HEK293 (cell line): ENCODE measurements around the gene CCDC110.

Experiments
- CTCF ChIA-PET: fragments of 350-600 bp; formaldehyde crosslinking; extraction: SDS; loops from one replicate; lab custom pipeline; 2021; ENCODE audit warnings: antibody characterized with exemption; lab: Yijun Ruan, JAX
- POLR2A ChIA-PET: fragments of 300-600 bp; formaldehyde crosslinking; extraction: SDS; loops from one replicate; lab custom pipeline; 2020; ENCODE audit warnings: antibody characterized with exemption, inconsistent platforms; lab: Yijun Ruan, JAX
- H3K27ac ChIP-seq: fragments of 200-500 bp; sonication (Bioruptor generic); 2 replicates; pipeline ENCODE4 v1.5.1; 2014; ENCODE audit warnings: low read depth, low read length, control low read depth, inconsistent platforms; ENCODE audit errors: extremely low read depth
- H3K36me3 ChIP-seq, 2 experiments: fragments of 200-500 bp in 1 of 2; sonication (Bioruptor generic) in 1 of 2; 1 replicate in 1 of 2; 2 replicates in 1 of 2; pipeline ENCODE4 v1.5.1; 2014 to 2017; ENCODE audit warnings: inconsistent platforms in 2 of 2, low read length in 2 of 2; ENCODE audit not compliant: control insufficient read depth in 2 of 2, insufficient read depth in 1 of 2
- H3K4me1 ChIP-seq: fragments of 200-500 bp; sonication (Bioruptor generic); 2 replicates; pipeline ENCODE4 v1.5.1; 2014; ENCODE audit warnings: mild to moderate bottlenecking, low read length, inconsistent platforms; ENCODE audit not compliant: control insufficient read depth, insufficient read depth
- H3K4me3 ChIP-seq: 2 replicates; pipeline ENCODE4 v1.5.1; 2011; ENCODE audit warnings: low read depth, mild to moderate bottlenecking, control low read depth, low read length, moderate library complexity
- H3K9me3 ChIP-seq: fragments of 200-500 bp; sonication (Bioruptor generic); 2 replicates; pipeline ENCODE4 v1.5.1; 2014; ENCODE audit warnings: low read depth, low read length, inconsistent platforms; ENCODE audit not compliant: control insufficient read depth, insufficient read depth
- CTCF ChIP-seq: fragments of 450-650 bp; formaldehyde crosslinking; IDR thresholded peaks from 2 replicates; pipeline ENCODE4 v1.5.1; 2016; ENCODE audit warnings: missing biosample characterization, missing genetic modification characterization
- GLI4 ChIP-seq: fragments of 450-650 bp; formaldehyde crosslinking; IDR thresholded peaks from 2 replicates; pipeline ENCODE4 v1.5.1; 2016; ENCODE audit warnings: missing biosample characterization, missing genetic modification characterization
- KLF9 ChIP-seq: fragments of 450-650 bp; formaldehyde crosslinking; IDR thresholded peaks from 2 replicates; pipeline ENCODE4 v1.5.1; 2016; ENCODE audit warnings: missing biosample characterization, missing genetic modification characterization, low read depth
- OVOL3 ChIP-seq: fragments of 450-650 bp; formaldehyde crosslinking; IDR thresholded peaks from 2 replicates; pipeline ENCODE4 v1.5.1; 2016; ENCODE audit warnings: missing biosample characterization, missing genetic modification characterization
- PBX3 ChIP-seq: sonication (generic); formaldehyde crosslinking; IDR thresholded peaks from 2 replicates; pipeline ENCODE4 v1.8.1; 2022; ENCODE audit warnings: mild to moderate bottlenecking, moderate library complexity, missing genetic modification reagents
- SALL2 ChIP-seq: fragments of 450-650 bp; formaldehyde crosslinking; IDR thresholded peaks from 2 replicates; pipeline ENCODE4 v1.5.0; 2017; ENCODE audit warnings: missing biosample characterization, mild to moderate bottlenecking, missing genetic modification characterization, borderline replicate concordance
- SP7 ChIP-seq: fragments of 450-650 bp; formaldehyde crosslinking; IDR thresholded peaks from 2 replicates; pipeline ENCODE4 v1.5.1; 2016; ENCODE audit warnings: missing biosample characterization, missing genetic modification characterization
- ZFP41 ChIP-seq: fragments of 450-650 bp; formaldehyde crosslinking; IDR thresholded peaks from 2 replicates; pipeline ENCODE4 v1.5.1; 2016; ENCODE audit warnings: missing biosample characterization, missing genetic modification characterization, borderline replicate concordance
- ZNF10 ChIP-seq: fragments of 450-650 bp; formaldehyde crosslinking; IDR thresholded peaks from 2 replicates; pipeline ENCODE4 v1.5.1; 2017; ENCODE audit warnings: missing biosample characterization, missing genetic modification characterization
- ZNF24 ChIP-seq: fragments of 450-650 bp; formaldehyde crosslinking; IDR thresholded peaks from 2 replicates; pipeline ENCODE4 v1.5.1; 2016; ENCODE audit warnings: missing biosample characterization, missing genetic modification characterization
- ZNF248 ChIP-seq: fragments of 450-650 bp; formaldehyde crosslinking; IDR thresholded peaks from 2 replicates; pipeline ENCODE4 v1.5.1; 2017; ENCODE audit warnings: missing biosample characterization, missing genetic modification characterization
- ZNF280C ChIP-seq: fragments of 450-650 bp; formaldehyde crosslinking; IDR thresholded peaks from 2 replicates; pipeline ENCODE4 v1.5.1; 2016; ENCODE audit warnings: missing biosample characterization, missing genetic modification characterization
- ZNF366 ChIP-seq: fragments of 450-650 bp; formaldehyde crosslinking; conservative IDR thresholded peaks from 2 replicates; pipeline ENCODE4 v1.5.1; 2016; ENCODE audit warnings: missing biosample characterization, missing genetic modification characterization
- ZNF37A ChIP-seq: fragments of 450-650 bp; IDR thresholded peaks from 2 replicates; pipeline ENCODE4 v1.5.1; 2018; ENCODE audit warnings: missing biosample characterization, missing genetic modification characterization
- ZNF394 ChIP-seq: fragments of 450-650 bp; formaldehyde crosslinking; IDR thresholded peaks from 2 replicates; pipeline ENCODE4 v1.5.1; 2016; ENCODE audit warnings: missing biosample characterization, missing genetic modification characterization, mild to moderate bottlenecking, moderate library complexity, borderline replicate concordance
- ZNF48 ChIP-seq: fragments of 450-650 bp; formaldehyde crosslinking; IDR thresholded peaks from 2 replicates; pipeline ENCODE4 v1.5.1; 2016; ENCODE audit warnings: missing biosample characterization, missing genetic modification characterization
- ZNF558 ChIP-seq: fragments of 450-650 bp; formaldehyde crosslinking; IDR thresholded peaks from 2 replicates; pipeline ENCODE4 v1.5.1; 2016; ENCODE audit warnings: missing biosample characterization, missing genetic modification characterization
- ZNF571 ChIP-seq: fragments of 450-650 bp; formaldehyde crosslinking; IDR thresholded peaks from 2 replicates; pipeline ENCODE4 v1.5.0; 2017; ENCODE audit warnings: missing biosample characterization, missing genetic modification characterization
- ZNF645 ChIP-seq: fragments of 450-650 bp; formaldehyde crosslinking; IDR thresholded peaks from 2 replicates; pipeline ENCODE4; 2016; ENCODE audit warnings: missing biosample characterization, missing genetic modification characterization
- ZNF76 ChIP-seq: fragments of 450-650 bp; formaldehyde crosslinking; IDR thresholded peaks from 2 replicates; pipeline ENCODE4; 2016; ENCODE audit warnings: low read depth, missing biosample characterization, missing genetic modification characterization, borderline replicate concordance
- ZNF792 ChIP-seq: fragments of 450-650 bp; formaldehyde crosslinking; IDR thresholded peaks from 2 replicates; pipeline ENCODE4 v1.5.1; 2016; ENCODE audit warnings: missing biosample characterization, missing genetic modification characterization
- ZSCAN16 ChIP-seq: fragments of 450-650 bp; formaldehyde crosslinking; IDR thresholded peaks from 2 replicates; pipeline ENCODE4 v1.5.1; 2016; ENCODE audit warnings: missing biosample characterization, missing genetic modification characterization

The CCDC110 gene

GRCh38 chr4:185412412-185412811, 59.1 kb downstream of the CCDC110 start:
- no peaks in the 10 kb centered on the region for H3K4me1 ChIP-seq
- TF ChIP-seq ZFP41 (tag by site-specific recombination), result no peak
- TF ChIP-seq ZNF645 (tag by site-specific recombination), result no peak
- TF ChIP-seq PBX3 (CRISPR knock-in tag), result no peak
- no peak for TF ChIP-seq ZNF792 (tag by site-specific recombination)
- no peak for TF ChIP-seq SP7 (tag by site-specific recombination)
- no peak for TF ChIP-seq ZNF76
- TF ChIP-seq ZNF48 (tag by site-specific recombination), result no peak
- no peak for TF ChIP-seq OVOL3
- TF ChIP-seq GLI4, result no peak
- no peak for TF ChIP-seq ZNF558 (tag by site-specific recombination)
- H3K4me3 ChIP-seq, result no peak overlapping the region
- H3K9me3 ChIP-seq, result no peaks in the 10 kb centered on the region
- peaks cover 6 to 56% of the 10 kb centered on the region in 2 experiments; a peak in 2 of 3 replicates for H3K36me3 ChIP-seq
- CTCF ChIA-PET, result interaction anchor here (0.7 kb wide), 1 partner anchor 14 kb away, joined by 3 read pairs; a partner anchor contains a TSS
- POLR2A ChIA-PET, result no interaction called here
- H3K27ac ChIP-seq, result no peak overlapping the region

GRCh38 chr4:185411849-185412248, 59.7 kb downstream of the CCDC110 start:
- H3K27ac ChIP-seq, result no peak overlapping the region
- H3K4me1 ChIP-seq, result no peaks in the 10 kb centered on the region
- CTCF ChIA-PET, result no interaction called here
- POLR2A ChIA-PET, result no interaction called here
- no peak overlapping the region for H3K4me3 ChIP-seq
- peaks cover 10 to 51% of the 10 kb centered on the region in 2 experiments; a peak in 2 of 3 replicates for H3K36me3 ChIP-seq
- TF ChIP-seq ZNF248 (no peak), CTCF (tag by site-specific recombination) (no peak)
- no peaks in the 10 kb centered on the region for H3K9me3 ChIP-seq

- Histone ChIP-seq H3K9me3 (no peaks in the 10 kb centered on the region), H3K4me1 (no peaks in the 10 kb centered on the region), H3K4me3 (no peak overlapping the region), H3K27ac (no peak overlapping the region), H3K36me3 (peaks cover 15 to 45% of the 10 kb centered on the region in 2 experiments)
- TF ChIP-seq ZNF394 (tag by site-specific recombination), result no peak
- no peak for TF ChIP-seq ZNF280C (tag by site-specific recombination)
- TF ChIP-seq ZNF366 (tag by site-specific recombination), result no peak
- no peak for TF ChIP-seq OVOL3
- no peak for TF ChIP-seq ZSCAN16 (tag by site-specific recombination)
- TF ChIP-seq ZNF24 (tag by site-specific recombination), result no peak
- no peak for TF ChIP-seq ZNF10 (tag by site-specific recombination)
- TF ChIP-seq ZNF37A (tag by site-specific recombination), result no peak
- no peak for TF ChIP-seq PBX3 (CRISPR knock-in tag)
- no peak for TF ChIP-seq ZNF571 (tag by site-specific recombination)
- no peak for TF ChIP-seq KLF9
- no peak for TF ChIP-seq SALL2
- no peak for TF ChIP-seq SP7 (tag by site-specific recombination)
- POLR2A ChIA-PET, result no interaction called here
- CTCF ChIA-PET, result no interaction called here
These were observed 63.1 kb downstream of the CCDC110 start for GRCh38 chr4:185408432-185408831.
